ENCODE results near the gene CHST11.

CHST11 gene

GRCh38 chr12:104498211-104498801, 41.6 kb downstream of the CHST11 start:
- H3K4me3 ChIP-seq (ENCODE audit: low read depth in 1 of 2, low read length in 2 of 2) = no peak overlapping the region
- no peaks in the 10 kb centered on the region for H3K36me3 ChIP-seq (ENCODE audit: insufficient read depth, low read length)
- H3K9ac ChIP-seq (ENCODE audit: low read length) = no peak overlapping the region
- H3K9me3 ChIP-seq (ENCODE audit: low read length) = no peaks in the 10 kb centered on the region
- peaks cover 14% of the 10 kb centered on the region for H3K4me1 ChIP-seq (ENCODE audit: insufficient read depth, low read length)
- H3K27me3 ChIP-seq (ENCODE audit: control insufficient read depth in 1 of 2, insufficient read depth in 2 of 2, low read length in 2 of 2) = no peaks in the 10 kb centered on the region
- H3K27ac ChIP-seq (ENCODE audit: low read depth, low read length) = no peak overlapping the region

DNA sequence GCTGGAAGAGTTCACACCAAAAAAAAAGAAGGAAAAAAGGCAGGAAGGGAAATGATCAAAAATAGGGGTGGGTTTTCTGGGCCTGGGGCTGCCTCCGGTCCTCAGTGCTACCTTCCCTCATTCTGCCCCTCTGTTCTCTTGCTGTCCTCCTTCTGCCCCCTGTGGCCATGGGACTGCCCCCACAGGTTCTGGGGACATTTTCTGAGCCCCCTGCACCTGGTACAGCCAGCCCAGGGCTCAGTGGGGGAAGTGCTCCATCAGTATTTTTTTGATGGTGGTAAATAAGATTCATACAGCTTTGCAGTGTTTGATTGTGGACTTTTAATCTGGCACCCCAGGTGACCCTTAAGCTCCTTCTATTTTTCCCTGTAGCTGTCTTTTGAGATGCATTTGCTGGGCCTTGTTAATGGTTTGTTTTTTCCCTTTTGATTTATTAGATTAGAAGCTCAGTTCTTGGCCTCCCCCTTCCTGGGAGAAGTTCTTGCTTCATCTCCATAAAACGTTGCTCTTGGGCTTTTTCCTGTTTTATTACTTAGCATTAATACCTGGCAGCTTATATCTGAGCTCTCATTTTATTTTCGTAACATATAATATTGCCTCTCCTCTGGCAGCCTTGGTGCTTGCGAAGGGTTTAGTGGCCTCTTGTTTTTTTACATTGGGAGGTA, 43.1 kb downstream of the CHST11 start:
- Histone ChIP-seq H3K27me3 (ENCODE audit: control insufficient read depth in 1 of 2, insufficient read depth in 2 of 2, low read length in 2 of 2) (no peaks in the 10 kb centered on the region), H3K9me3 (ENCODE audit: low read length) (no peaks in the 10 kb centered on the region), H3K27ac (ENCODE audit: low read depth, low read length) (no peak overlapping the region), H3K36me3 (ENCODE audit: insufficient read depth, low read length) (no peaks in the 10 kb centered on the region), H3K4me1 (ENCODE audit: insufficient read depth, low read length) (peaks cover 14% of the 10 kb centered on the region), H3K9ac (ENCODE audit: low read length) (no peak overlapping the region), H3K4me3 (ENCODE audit: low read depth in 1 of 2, low read length in 2 of 2) (no peak overlapping the region)

DNA sequence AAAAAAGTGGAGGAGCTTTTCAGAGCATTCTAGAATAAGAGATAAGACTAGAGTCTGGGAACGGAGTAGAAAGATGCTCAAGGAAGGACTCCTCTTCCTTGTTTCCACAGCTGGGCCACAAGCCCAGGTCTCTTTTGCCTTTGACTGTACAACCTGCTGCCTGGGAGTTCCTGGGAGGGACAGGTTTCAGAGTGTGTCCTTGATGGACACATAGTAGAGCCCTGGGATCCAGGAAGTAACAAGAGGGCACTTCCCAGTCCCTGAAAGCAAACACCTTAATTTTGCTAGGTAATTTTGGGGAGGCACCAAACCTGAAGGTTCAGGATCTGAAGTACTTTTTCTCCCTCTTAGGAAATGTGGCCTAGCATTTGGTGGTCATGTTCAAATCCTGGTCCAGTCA, 44.4 kb downstream of the CHST11 start:
- Histone ChIP-seq H3K27me3 (ENCODE audit: control insufficient read depth in 1 of 2, insufficient read depth in 2 of 2, low read length in 2 of 2) (no peaks in the 10 kb centered on the region), H3K4me3 (ENCODE audit: low read depth in 1 of 2, low read length in 2 of 2) (no peak overlapping the region), H3K27ac (ENCODE audit: low read depth, low read length) (no peak overlapping the region), H3K36me3 (ENCODE audit: insufficient read depth, low read length) (no peaks in the 10 kb centered on the region), H3K4me1 (ENCODE audit: insufficient read depth, low read length) (peaks cover 14% of the 10 kb centered on the region), H3K9me3 (ENCODE audit: low read length) (no peaks in the 10 kb centered on the region), H3K9ac (ENCODE audit: low read length) (no peak overlapping the region)

- no peak overlapping the region for H3K4me3 ChIP-seq (ENCODE audit: low read depth in 1 of 2, low read length in 2 of 2)
- H3K27ac ChIP-seq (ENCODE audit: low read depth, low read length) = no peak overlapping the region
- H3K9me3 ChIP-seq (ENCODE audit: low read length) = no peaks in the 10 kb centered on the region
- H3K27me3 ChIP-seq (ENCODE audit: control insufficient read depth in 1 of 2, insufficient read depth in 2 of 2, low read length in 2 of 2) = no peaks in the 10 kb centered on the region
- no peaks in the 10 kb centered on the region for H3K36me3 ChIP-seq (ENCODE audit: insufficient read depth, low read length)
- peaks cover 14% of the 10 kb centered on the region for H3K4me1 ChIP-seq (ENCODE audit: insufficient read depth, low read length)
- no peak overlapping the region for H3K9ac ChIP-seq (ENCODE audit: low read length)
These were observed 44.9 kb downstream of the CHST11 start for GRCh38 chr12:104501660-104502059.

DNA sequence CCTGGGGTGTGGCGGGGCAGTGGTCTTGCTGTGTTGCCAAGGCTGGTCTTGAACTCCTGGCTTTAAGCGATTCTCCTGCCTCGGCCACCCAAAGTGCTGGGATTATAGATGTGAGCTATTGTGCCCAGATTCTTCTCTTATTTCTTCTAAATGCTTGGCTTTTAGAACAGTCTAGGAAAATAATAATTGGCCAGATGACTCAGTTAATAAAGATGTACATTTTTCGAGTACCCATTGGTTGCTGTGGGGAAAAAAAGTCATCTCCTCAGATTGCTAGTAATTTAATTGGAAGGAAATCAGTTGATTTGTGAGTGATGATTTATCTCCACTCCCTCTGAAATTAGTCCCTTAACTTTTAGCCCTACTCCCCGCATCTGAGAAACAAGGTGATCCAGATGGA, 45.5 kb downstream of the CHST11 start:
- no peak overlapping the region for H3K27ac ChIP-seq (ENCODE audit: low read depth, low read length)
- no peaks in the 10 kb centered on the region for H3K27me3 ChIP-seq (ENCODE audit: control insufficient read depth in 1 of 2, insufficient read depth in 2 of 2, low read length in 2 of 2)
- H3K4me3 ChIP-seq (ENCODE audit: low read depth in 1 of 2, low read length in 2 of 2) = no peak overlapping the region
- H3K9ac ChIP-seq (ENCODE audit: low read length) = no peak overlapping the region
- H3K36me3 ChIP-seq (ENCODE audit: insufficient read depth, low read length) = no peaks in the 10 kb centered on the region
- H3K4me1 ChIP-seq (ENCODE audit: insufficient read depth, low read length) = peaks cover 14% of the 10 kb centered on the region
- H3K9me3 ChIP-seq (ENCODE audit: low read length) = no peaks in the 10 kb centered on the region

DNA sequence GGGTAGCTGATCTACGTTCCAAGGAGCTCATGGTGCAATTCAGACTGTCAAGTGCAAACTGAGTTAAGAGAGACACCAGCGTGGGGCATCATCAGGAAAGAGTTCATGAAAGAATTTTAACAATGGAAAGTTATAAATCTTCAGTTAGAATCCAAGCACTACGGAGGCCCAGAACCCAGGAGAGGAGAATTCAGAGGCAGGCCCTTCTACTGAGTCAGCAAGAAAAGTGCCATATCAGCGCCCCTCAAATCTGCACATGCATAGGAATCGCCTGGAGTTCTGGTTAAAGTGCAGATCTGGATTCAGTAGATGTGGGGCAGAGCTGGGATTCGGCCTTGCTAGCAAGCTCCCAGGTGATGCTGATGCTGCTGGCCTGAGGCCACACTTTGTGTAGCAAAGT, 45.9 kb downstream of the CHST11 start:
- Histone ChIP-seq H3K36me3 (ENCODE audit: insufficient read depth, low read length) (no peaks in the 10 kb centered on the region), H3K4me3 (ENCODE audit: low read depth in 1 of 2, low read length in 2 of 2) (no peak overlapping the region), H3K4me1 (ENCODE audit: insufficient read depth, low read length) (peaks cover 14% of the 10 kb centered on the region), H3K27ac (ENCODE audit: low read depth, low read length) (no peak overlapping the region), H3K27me3 (ENCODE audit: control insufficient read depth in 1 of 2, insufficient read depth in 2 of 2, low read length in 2 of 2) (no peaks in the 10 kb centered on the region), H3K9ac (ENCODE audit: low read length) (no peak overlapping the region), H3K9me3 (ENCODE audit: low read length) (no peaks in the 10 kb centered on the region)

DNA sequence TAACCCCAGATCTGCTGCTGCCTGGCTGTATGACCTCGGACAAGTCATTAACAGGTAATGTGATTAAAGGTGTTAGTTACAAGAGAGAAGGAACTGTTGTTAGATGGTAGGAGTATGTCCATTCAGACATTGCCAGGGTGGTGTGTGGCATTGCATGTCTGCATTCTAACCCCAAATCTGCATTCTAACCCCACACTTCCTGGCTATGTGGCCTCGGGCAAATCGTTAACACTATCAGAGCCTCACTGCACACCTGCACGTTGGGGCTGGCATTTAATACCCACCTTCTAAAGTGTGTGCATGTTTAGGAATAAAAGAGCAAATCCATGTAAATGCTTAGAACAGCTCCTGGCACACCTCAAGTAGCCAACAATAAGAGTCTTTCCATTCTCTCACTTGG, 46.4 kb downstream of the CHST11 start:
- Histone ChIP-seq H3K9me3 (ENCODE audit: low read length) (no peaks in the 10 kb centered on the region), H3K27me3 (ENCODE audit: control insufficient read depth in 1 of 2, insufficient read depth in 2 of 2, low read length in 2 of 2) (no peaks in the 10 kb centered on the region), H3K36me3 (ENCODE audit: insufficient read depth, low read length) (no peaks in the 10 kb centered on the region), H3K27ac (ENCODE audit: low read depth, low read length) (no peak overlapping the region), H3K9ac (ENCODE audit: low read length) (no peak overlapping the region), H3K4me3 (ENCODE audit: low read depth in 1 of 2, low read length in 2 of 2) (no peak overlapping the region), H3K4me1 (ENCODE audit: insufficient read depth, low read length) (peaks cover 14% of the 10 kb centered on the region)

DNA sequence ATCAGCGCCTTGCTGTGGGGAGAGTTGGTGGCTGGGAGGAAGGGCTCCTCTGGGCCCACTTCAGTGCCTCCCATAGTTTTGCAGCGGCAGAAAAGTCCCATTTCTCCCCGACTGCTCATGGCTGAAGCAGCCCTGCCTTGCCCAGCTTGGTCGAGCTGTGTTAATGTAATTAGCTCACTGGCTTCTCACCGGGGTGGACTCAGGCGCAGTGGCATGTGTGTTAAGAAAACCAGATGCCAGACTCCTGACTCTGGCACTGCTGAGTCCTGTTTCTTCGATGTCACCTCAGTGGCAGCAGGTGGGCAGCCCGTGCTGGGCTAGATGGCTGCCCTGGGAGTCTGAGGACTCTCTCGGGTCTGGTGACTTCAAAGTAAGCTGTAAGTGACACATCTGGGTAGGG, 47.4 kb downstream of the CHST11 start:
- Histone ChIP-seq H3K27me3 (ENCODE audit: control insufficient read depth in 1 of 2, insufficient read depth in 2 of 2, low read length in 2 of 2) (no peaks in the 10 kb centered on the region), H3K9ac (ENCODE audit: low read length) (no peak overlapping the region), H3K36me3 (ENCODE audit: insufficient read depth, low read length) (no peaks in the 10 kb centered on the region), H3K9me3 (ENCODE audit: low read length) (no peaks in the 10 kb centered on the region), H3K4me3 (ENCODE audit: low read depth in 1 of 2, low read length in 2 of 2) (no peak overlapping the region), H3K27ac (ENCODE audit: low read depth, low read length) (no peak overlapping the region), H3K4me1 (ENCODE audit: insufficient read depth, low read length) (peaks cover 12% of the 10 kb centered on the region)

GRCh38 chr12:104505095-104505818, 48.5 kb downstream of the CHST11 start:
- no peak overlapping the region for H3K27ac ChIP-seq (ENCODE audit: low read depth, low read length)
- no peaks in the 10 kb centered on the region for H3K9me3 ChIP-seq (ENCODE audit: low read length)
- H3K36me3 ChIP-seq (ENCODE audit: insufficient read depth, low read length) = no peaks in the 10 kb centered on the region
- H3K4me1 ChIP-seq (ENCODE audit: insufficient read depth, low read length) = peaks cover 4% of the 10 kb centered on the region
- H3K4me3 ChIP-seq (ENCODE audit: low read depth in 1 of 2, low read length in 2 of 2) = no peak overlapping the region
- H3K27me3 ChIP-seq (ENCODE audit: control insufficient read depth in 1 of 2, insufficient read depth in 2 of 2, low read length in 2 of 2) = no peaks in the 10 kb centered on the region
- no peak overlapping the region for H3K9ac ChIP-seq (ENCODE audit: low read length)

DNA sequence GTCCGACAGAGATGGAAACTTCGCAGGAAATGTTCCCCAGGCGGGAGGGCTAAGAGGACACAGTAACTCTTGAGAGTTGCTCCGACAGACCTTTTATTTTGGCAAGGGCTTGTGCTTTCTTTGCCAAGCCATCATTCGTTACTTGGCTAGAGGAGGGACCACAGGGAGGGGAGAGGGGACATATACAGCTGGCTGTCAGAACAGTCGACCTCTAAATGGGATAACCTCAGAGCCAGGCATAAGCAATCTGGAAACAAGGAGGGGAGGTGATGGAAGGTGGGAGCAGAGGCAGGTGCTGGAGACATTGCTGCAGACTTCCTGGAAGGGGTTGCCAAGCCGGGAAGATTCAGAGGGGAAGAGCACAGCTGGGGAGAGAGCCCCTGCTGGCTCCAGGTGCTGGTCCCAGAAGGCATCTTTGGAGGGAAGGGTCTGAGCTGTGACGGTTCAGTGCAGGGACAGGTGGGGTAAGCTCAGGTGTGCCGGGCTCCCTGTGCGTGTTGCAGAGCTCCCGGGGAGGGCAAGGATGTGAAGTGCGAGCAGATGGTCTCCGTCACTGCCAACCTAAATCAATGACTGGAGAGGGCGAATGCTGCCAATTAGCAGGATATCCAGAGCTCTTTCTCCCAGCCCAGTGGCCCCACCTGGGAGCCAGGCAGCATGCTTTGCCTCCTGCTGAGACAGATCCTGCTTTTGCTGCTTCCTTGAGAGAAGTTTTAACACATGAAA, 50.1 kb downstream of the CHST11 start:
- H3K36me3 ChIP-seq (ENCODE audit: insufficient read depth, low read length) = no peaks in the 10 kb centered on the region
- H3K9me3 ChIP-seq (ENCODE audit: low read length) = no peaks in the 10 kb centered on the region
- no peaks in the 10 kb centered on the region for H3K27me3 ChIP-seq (ENCODE audit: control insufficient read depth in 1 of 2, insufficient read depth in 2 of 2, low read length in 2 of 2)
- peaks cover 18% of the 10 kb centered on the region for H3K4me1 ChIP-seq (ENCODE audit: insufficient read depth, low read length)
- no peak overlapping the region for H3K9ac ChIP-seq (ENCODE audit: low read length)
- no peak overlapping the region for H3K27ac ChIP-seq (ENCODE audit: low read depth, low read length)
- H3K4me3 ChIP-seq (ENCODE audit: low read depth in 1 of 2, low read length in 2 of 2) = no peak overlapping the region

DNA sequence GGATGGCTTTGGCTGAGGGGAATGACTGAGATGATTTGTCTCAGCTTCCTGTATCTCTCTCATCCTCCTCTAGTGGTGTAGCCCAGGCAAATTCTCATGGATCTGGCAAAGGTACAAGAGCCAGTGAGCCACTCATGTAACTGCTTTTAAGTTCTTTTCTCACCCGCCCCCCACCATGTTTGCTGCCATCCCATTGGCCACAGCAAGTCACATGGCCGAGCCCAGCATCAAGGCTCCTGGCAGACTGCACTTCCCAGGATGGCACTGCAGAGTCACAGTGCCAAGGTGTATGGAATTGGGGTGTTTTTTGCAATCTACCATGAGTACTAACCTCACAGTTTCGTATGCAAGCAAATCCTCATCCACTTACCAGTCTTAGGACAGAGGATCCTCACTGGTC, 50.9 kb downstream of the CHST11 start:
- Histone ChIP-seq H3K27ac (ENCODE audit: low read depth, low read length) (no peak overlapping the region), H3K9me3 (ENCODE audit: low read length) (no peaks in the 10 kb centered on the region), H3K36me3 (ENCODE audit: insufficient read depth, low read length) (no peaks in the 10 kb centered on the region)

More for the DNA sequence above, 50.9 kb downstream of the CHST11 start:
- no peaks in the 10 kb centered on the region for H3K27me3 ChIP-seq (ENCODE audit: control insufficient read depth in 1 of 2, insufficient read depth in 2 of 2, low read length in 2 of 2)
- no peak overlapping the region for H3K9ac ChIP-seq (ENCODE audit: low read length)
- peaks cover 18% of the 10 kb centered on the region for H3K4me1 ChIP-seq (ENCODE audit: insufficient read depth, low read length)
- H3K4me3 ChIP-seq (ENCODE audit: low read depth in 1 of 2, low read length in 2 of 2) = no peak overlapping the region
